Prostate gland (tissue), 2 donors: Measurements from ENCODE around the gene SPATA25. TPM values are rescaled to one million over a fixed set of nuclear protein-coding genes. Genes with fewer than 3 reads are reported as not detected.

ENCODE experiments used
- DNase-seq: peaks from one replicate; pipeline ENCODE4 v3.0.0-alpha.2; 2019; ENCODE audit warnings: low spot score
- H3K27ac ChIP-seq, 2 donors: fragments of 200-600 bp; sonication (generic); 2 replicates each; pipeline ENCODE4 v1.5.1; 2017 to 2019
- H3K27me3 ChIP-seq: fragments of 200-600 bp; sonication (generic); replicated peaks from 2 replicates; pipeline ENCODE4 v1.5.1; 2019; ENCODE audit not compliant: insufficient read depth
- H3K36me3 ChIP-seq, 2 donors: fragments of 200-600 bp; sonication (generic); 1 replicate in 1 of 2; 2 replicates in 1 of 2; pipeline versions ENCODE4 v1.5.1 to v1.8.1; 2017 to 2019
- H3K4me1 ChIP-seq: fragments of 200-600 bp; sonication (generic); replicated peaks from 2 replicates; pipeline ENCODE4 v1.5.1; 2019
- H3K4me3 ChIP-seq, 2 donors: fragments of 200-600 bp; sonication (generic); 2 replicates each; pipeline ENCODE4 v1.5.1; 2017 to 2019
- H3K9me3 ChIP-seq: fragments of 200-600 bp; sonication (generic); 2 replicates; pipeline ENCODE4 v1.5.1; 2017
- CTCF ChIP-seq, 4 experiments: fragments of 200-600 bp in 2 of 4; fragments of 450-650 bp in 2 of 4; sonication (generic) in 2 of 4; IDR thresholded peaks; 1 replicate in 3 of 4; 2 replicates in 1 of 4; pipeline ENCODE4 v1.5.1; 2016 to 2019; ENCODE audit warnings: antibody characterized with exemption in 4 of 4, mild to moderate bottlenecking in 2 of 4, moderate library complexity in 2 of 4
- POLR2A ChIP-seq: fragments of 450-650 bp; IDR thresholded peaks from one replicate; pipeline ENCODE4 v1.6.1; 2016; ENCODE audit warnings: antibody characterized with exemption, mild to moderate bottlenecking
- POLR2AphosphoS5 ChIP-seq: sonication (generic); formaldehyde crosslinking; IDR thresholded peaks from one replicate; pipeline ENCODE4 v1.6.1; 2017; ENCODE audit warnings: antibody characterized with exemption
- WGBS: methylation state at CpG from one replicate; pipeline ENCODE4 v1.1.5; 2018; 5-methylcytosine and 5-hydroxymethylcytosine counted together
- intact Hi-C: fragments of 100-400 bp; cut with DNase I; formaldehyde crosslinking; loops from one replicate; pipeline ENCODE4 v1.14.2; 2022
- total RNA-seq, 2 donors: library from RNA; depleted of rRNA; stranded (reverse); fragments of >200 nt; gene quantifications; one replicate each; pipeline ENCODE4 v1.1.0, GENCODE V29; 2016

Gene SPATA25
- total RNA-seq, 2 donors from 2014 or later, result 2.0 to 7.4 TPM

- TF ChIP-seq CTCF (IDR thresholded peaks at IDR 0.05) (no peak), POLR2A (no peak), POLR2AphosphoS5 (no peak)
- Histone ChIP-seq H3K4me1 (peaks cover 6% of the 10 kb centered on the region), H3K27ac (no peak overlapping the region)
These were observed 4.8 kb upstream of the SPATA25 start for GRCh38 chr20:45892049-45892825.

GRCh38 chr20:45890985-45891983 is 3.9 kb upstream of the SPATA25 start, which contains the start of the genes CTSA and NEURL2:
Gene CTSA (plus strand): TSS chr20:45891335. CDS start chr20:45891569, 234 bp downstream.
Gene NEURL2 (minus strand): TSS chr20:45891208. CDS start chr20:45890991, 217 bp downstream.
- H3K27me3 ChIP-seq, result no peaks in the 10 kb centered on the region
- peak within 1 kb of the TSS; percentile 77 to 81 for H3K27ac ChIP-seq
- H3K4me3 ChIP-seq, result peak within 1 kb of the TSS; percentile 71 to 74
- under 1% methylated on average over 74 of the region's 78 CpGs for WGBS
- peak; percentile 90 for DNase-seq
- intact Hi-C loops, result loop anchor here (2.0 to 10.0 kb wide), 2 partner anchors 44 to 74 kb away; partner anchors contain the start of gene PCIF1
- TF ChIP-seq CTCF (IDR thresholded peaks at IDR 0.05) (peak in 2 of 4 experiments; percentile 28 to 35), POLR2A (peak; percentile 56), POLR2AphosphoS5 (peak; percentile 94)
- H3K36me3 ChIP-seq, result no peaks in the 10 kb centered on the region
- H3K4me1 ChIP-seq, result peaks cover 6% of the 10 kb centered on the region
- no peaks in the 10 kb centered on the region for H3K9me3 ChIP-seq

More at GRCh38 chr20:45892049-45892825, 4.8 kb upstream of the SPATA25 start:
- DNase-seq, result no peak
- Histone ChIP-seq H3K9me3 (no peaks in the 10 kb centered on the region), H3K36me3 (no peaks in the 10 kb centered on the region), H3K4me3 (peak overlapping the region; percentile 71 to 74), H3K27me3 (no peaks in the 10 kb centered on the region)
- intact Hi-C loops, result loop anchor here (10.0 kb wide), 1 partner anchor 73 kb away; no protein-coding TSS in a partner anchor
- WGBS, result 81% methylated on average over 9 of the region's 9 CpGs

GRCh38 chr20:45890077-45890984 is 2.9 kb upstream of the SPATA25 start:
- intact Hi-C loops, result loop anchor here (2.0 to 10.0 kb wide), 2 partner anchors 44 to 74 kb away; partner anchors contain the start of gene PCIF1
- Histone ChIP-seq H3K27me3 (no peaks in the 10 kb centered on the region), H3K27ac (peak overlapping the region; percentile 77 to 81), H3K4me1 (peaks cover 6% of the 10 kb centered on the region), H3K4me3 (peak overlapping the region; percentile 71 to 74), H3K9me3 (no peaks in the 10 kb centered on the region), H3K36me3 (no peaks in the 10 kb centered on the region)
- under 1% methylated on average over 72 of the region's 79 CpGs for WGBS
- TF ChIP-seq POLR2AphosphoS5 (peak; percentile 36), POLR2A (no peak), CTCF (IDR thresholded peaks at IDR 0.05) (peak in 3 of 4 experiments; percentile 42 to 75 (median 57))
- peak; percentile 73 for DNase-seq

- H3K27ac ChIP-seq, result no peak overlapping the region
- H3K4me3 ChIP-seq, result no peak overlapping the region
- WGBS, result 90% methylated on average over 3 of the region's 3 CpGs
- peaks cover 6% of the 10 kb centered on the region for H3K4me1 ChIP-seq
- H3K9me3 ChIP-seq, result no peaks in the 10 kb centered on the region
- TF ChIP-seq CTCF (IDR thresholded peaks at IDR 0.05), result no peak
- TF ChIP-seq POLR2AphosphoS5, result no peak
- TF ChIP-seq POLR2A, result no peak
- intact Hi-C loops, result no loop called here
- H3K27me3 ChIP-seq, result no peaks in the 10 kb centered on the region
- H3K36me3 ChIP-seq, result peaks cover 0 to 3% of the 10 kb centered on the region in 2 donors
- no peak for DNase-seq
These were observed 1.3 kb upstream of the SPATA25 start for GRCh38 chr20:45888681-45889080.
